CD4-positive, alpha-beta T cell treated with Interleukin-12 subunit alpha and Interleukin-12 subunit beta, for 1 hour (primary cell): ENCODE data around the gene PTPN11.
"Not testable (repeated sequence)": the region's sequence is repeated elsewhere in the genome, so short reads cannot be mapped to it uniquely, and the experiment has no call there.

Experiments
- DNase-seq: peaks from one replicate; pipeline ENCODE4 v3.0.0-alpha.2; 2020

PTPN11 gene

DNA sequence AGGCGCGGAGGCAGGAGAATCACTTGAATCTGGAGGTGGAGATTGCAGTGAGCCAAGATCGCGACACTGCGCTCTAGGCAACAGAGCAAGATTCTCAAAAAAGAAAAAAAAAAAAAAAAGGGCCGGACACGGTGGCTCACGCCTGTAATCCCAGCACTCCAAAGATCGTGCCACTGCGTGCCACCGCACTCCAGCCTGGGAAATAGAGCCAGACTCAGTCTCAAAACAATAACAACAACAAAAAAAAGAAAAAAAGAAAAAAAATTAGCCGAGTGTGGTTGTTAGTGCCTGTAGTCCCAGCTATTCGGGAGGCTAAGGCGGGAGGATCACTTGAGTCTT, 8.9 kb upstream of the PTPN11 start:
- no peak for DNase-seq

- DNase-seq, result no peak
Observed at GRCh38 chr12:112413855-112414625, 4.7 kb upstream of the PTPN11 start.

DNA sequence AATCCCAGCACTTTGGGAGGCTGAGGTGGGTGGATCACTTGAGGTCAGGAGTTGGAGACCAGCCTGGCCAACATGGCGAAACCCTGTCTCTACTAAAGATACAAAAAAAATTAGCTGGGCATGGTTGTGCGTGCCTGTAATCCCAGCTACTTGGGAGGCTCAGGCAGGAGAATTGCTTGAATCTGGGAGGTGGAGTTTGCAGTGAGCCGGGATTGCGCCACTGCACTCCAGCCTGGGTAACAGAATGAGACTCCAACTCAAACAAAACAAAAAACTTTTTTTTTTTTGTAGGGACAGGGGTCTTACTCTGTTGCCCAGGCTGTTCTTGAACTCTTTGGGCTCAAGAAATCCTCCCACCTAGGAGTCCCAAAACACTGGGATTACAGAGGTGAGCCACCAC, 3.3 kb upstream of the PTPN11 start:
- DNase-seq, result not testable (repeated sequence)

DNA sequence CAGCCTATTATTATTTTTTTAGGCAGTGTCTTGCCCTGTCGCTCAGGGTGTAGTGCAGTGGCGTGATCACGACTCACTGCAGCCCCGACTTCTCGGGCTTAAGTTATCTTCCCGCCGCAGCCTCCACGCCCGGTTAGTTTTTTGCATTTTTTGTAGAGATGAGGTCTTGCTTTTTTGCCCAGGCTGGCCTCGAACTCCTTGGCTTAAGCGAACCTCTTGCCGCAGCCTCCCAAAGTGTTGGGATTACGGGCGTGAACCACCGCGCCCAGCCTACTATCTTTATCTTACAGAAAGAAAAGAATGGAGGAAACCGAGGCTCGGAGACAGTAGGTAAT, 507 bp upstream of the PTPN11 start:
- DNase-seq, result no peak

- no peak for DNase-seq
Observed at GRCh38 chr12:112419297-112420133, 768 bp downstream of the PTPN11 start.

- no peak for DNase-seq
Observed at GRCh38 chr12:112420740-112421139, 2.0 kb downstream of the PTPN11 start.

- no peak for DNase-seq
Observed at GRCh38 chr12:112421363-112421762, 2.6 kb downstream of the PTPN11 start.

DNA sequence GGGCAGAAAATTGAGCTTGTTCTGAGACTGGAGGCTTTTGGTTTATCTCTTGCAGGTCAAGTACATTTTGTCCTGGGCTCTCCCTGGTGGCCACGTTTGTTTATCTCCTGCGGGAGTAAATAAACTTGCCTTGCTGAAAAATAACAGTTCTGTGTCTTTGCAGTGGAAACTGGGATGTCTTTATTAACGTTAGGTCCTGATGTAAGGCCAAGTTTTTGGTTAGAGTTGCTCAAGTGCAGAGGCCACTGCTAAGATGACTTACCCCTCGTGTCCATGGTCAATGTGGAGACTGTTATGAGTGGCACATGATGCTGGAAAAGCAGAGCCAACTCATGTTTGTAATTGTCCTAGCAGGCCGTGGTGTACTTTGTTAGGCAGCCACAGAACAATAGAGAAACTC, 3.8 kb downstream of the PTPN11 start:
- DNase-seq, result no peak

GRCh38 chr12:112424126-112424525, 5.4 kb downstream of the PTPN11 start:
- DNase-seq, result no peak

GRCh38 chr12:112425582-112426382, 7.0 kb downstream of the PTPN11 start:
- no peak for DNase-seq

- no peak for DNase-seq
Observed at GRCh38 chr12:112427760-112428159, 9.0 kb downstream of the PTPN11 start.

GRCh38 chr12:112430929-112431328, 12.2 kb downstream of the PTPN11 start:
- no peak for DNase-seq

DNA sequence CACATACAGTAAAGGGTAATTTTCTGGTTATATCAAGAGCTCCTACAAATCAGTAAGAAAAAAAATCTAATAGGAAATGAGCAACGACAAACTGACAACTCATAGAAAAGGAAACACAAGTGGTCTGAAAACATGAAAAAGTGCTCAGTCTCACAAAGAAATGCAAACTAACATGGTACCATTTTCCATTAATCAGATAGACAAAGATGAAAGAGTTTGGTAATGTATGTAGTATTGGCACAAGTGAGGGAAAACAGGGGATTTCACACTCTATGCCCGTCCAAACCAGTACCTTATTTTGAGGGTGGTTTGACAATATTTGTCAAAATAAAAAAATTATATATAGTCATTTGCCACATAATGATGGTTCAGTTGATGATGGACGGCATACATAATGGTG, 13.2 kb downstream of the PTPN11 start:
- no peak for DNase-seq

DNA sequence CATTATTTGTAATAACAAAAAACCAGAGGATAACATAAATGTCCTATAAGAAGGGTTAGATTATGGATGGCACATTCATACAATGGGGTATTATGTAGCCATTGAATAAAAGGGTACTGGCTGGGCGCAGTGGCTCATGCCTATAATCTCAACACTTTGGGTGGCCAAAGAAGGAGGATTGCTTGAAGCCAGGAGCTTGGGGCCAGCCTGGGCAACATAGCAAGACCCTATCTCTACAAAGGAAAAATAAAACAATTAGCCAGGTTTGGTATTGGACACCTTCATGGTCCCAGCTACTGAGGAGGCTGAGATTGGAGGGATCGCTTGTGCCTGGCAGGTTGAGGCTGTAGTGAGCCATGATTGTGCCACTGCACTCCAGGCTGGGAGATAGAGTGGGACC, 14.8 kb downstream of the PTPN11 start:
- DNase-seq, result no peak

DNA sequence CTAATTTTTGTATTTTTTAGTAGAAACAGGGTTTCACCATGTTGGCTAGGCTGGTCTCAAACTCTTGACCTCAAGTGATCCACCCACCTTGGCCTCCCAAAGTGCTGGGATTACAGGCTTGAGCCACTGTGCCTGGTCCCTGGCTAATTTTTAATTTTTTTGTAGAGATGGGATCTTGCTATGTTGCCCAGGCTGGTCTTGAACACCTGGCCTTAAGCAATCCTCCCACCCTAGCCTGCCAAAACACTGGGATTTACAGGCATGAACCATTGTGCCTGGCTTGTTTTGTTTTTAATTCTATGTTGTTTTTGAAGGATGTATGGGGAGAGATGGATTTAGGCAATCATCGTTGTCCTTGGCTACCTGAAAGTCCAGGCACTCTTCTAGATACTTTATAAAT, 19.9 kb downstream of the PTPN11 start:
- not testable (repeated sequence) for DNase-seq

- no peak for DNase-seq
Observed at GRCh38 chr12:112439769-112440168, 21.0 kb downstream of the PTPN11 start.

- DNase-seq, result not testable (repeated sequence)
Observed at GRCh38 chr12:112440653-112441052, 21.9 kb downstream of the PTPN11 start.

- no peak for DNase-seq
Observed at GRCh38 chr12:112443916-112444315, 25.2 kb downstream of the PTPN11 start.

- DNase-seq, result no peak
Observed at GRCh38 chr12:112446008-112446725, 27.4 kb downstream of the PTPN11 start.

GRCh38 chr12:112447106-112447505, 28.4 kb downstream of the PTPN11 start:
- DNase-seq, result no peak

- not testable (repeated sequence) for DNase-seq
Observed at GRCh38 chr12:112448165-112448564, 29.4 kb downstream of the PTPN11 start.

DNA sequence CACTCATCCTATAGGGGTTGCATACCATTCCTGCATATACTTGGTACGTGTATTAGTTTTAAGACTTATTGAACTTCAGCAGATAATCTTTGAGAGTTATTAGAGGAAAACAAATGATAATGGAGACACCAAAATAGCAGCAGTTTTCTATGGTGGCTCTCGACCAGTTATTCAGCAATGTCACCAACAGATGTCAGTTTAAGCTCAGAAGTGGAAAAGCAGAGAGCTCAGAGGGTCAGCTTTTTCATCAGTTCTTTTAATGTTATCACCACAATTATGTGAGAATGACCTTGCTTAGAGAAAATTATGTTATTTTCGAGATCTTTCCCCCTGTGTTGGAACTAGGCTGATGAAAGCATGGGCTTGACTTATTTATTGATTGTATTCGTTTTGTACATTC, 32.0 kb downstream of the PTPN11 start:
- no peak for DNase-seq

DNA sequence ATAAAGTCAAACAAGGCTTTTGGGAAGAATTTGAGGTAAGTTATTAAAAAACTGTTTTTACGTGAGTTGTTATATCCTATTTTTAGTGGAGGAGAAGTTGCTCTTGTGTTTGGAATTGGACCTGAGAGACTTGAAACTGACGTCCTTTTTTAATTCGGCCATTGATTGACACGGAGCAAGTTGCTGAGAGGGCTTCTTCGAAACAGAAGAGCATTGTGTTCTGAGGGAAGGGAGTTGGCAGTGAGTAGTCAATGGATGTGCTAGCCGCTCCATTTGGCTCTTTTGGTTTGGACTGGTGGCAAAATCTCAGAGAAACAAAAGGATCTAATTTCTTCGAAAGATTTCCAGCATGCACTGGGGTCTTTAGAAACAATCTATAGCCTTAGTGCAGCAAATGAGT, 37.3 kb downstream of the PTPN11 start:
- no peak for DNase-seq
